Measurements from ENCODE around the gene PCNX2. TPM values are rescaled to one million over a fixed set of nuclear protein-coding genes. Genes with fewer than 3 reads are reported as not detected.

Gene PCNX2
- total and polyA plus RNA-seq, 2 experiments from 2014 or later, result 3.9 to 11.0 TPM

DNA sequence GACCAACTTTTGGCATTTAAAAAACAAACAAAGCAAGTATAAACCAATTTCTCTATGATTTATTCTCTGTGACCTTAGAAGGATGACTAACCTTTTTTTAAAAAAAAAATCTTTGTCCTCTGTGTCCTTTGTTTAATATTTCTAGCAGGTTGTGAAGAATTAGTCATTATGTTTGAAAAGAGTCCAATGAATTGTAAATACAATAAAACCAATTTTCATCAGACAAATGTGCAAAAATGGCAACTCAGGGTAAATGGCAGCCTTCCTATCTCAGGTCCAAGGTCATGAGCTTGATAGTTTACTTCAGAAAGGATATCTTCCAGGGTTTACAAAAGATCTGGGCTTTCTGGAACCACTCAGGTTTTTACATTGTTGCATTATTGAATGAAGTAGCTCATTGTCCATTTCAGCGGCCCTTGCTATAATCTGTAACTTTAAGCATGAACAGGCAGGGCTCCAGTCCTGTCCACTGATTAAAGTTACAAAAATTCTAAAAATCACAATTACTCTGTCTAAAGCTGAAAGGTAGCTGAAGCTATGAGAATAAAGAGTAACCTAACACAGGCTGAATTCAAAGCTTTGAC, 20.3 kb upstream of the PCNX2 start:
- H3K4me1 ChIP-seq (ENCODE audit: insufficient read depth), result no peaks in the 10 kb centered on the region
- WGBS (ENCODE audit: low lambda C conversion rate, missing lambda C conversion rate), result 62% methylated on average over 1 of the region's 1 CpG
- H4K20me1 ChIP-seq (ENCODE audit: insufficient read depth, poor library complexity, severe bottlenecking), result no peaks in the 10 kb centered on the region
- no peak for DNase-seq (ENCODE audit: low spot score)
- no peak overlapping the region for H3K4me2 ChIP-seq
- TF ChIP-seq, protein P1, sequence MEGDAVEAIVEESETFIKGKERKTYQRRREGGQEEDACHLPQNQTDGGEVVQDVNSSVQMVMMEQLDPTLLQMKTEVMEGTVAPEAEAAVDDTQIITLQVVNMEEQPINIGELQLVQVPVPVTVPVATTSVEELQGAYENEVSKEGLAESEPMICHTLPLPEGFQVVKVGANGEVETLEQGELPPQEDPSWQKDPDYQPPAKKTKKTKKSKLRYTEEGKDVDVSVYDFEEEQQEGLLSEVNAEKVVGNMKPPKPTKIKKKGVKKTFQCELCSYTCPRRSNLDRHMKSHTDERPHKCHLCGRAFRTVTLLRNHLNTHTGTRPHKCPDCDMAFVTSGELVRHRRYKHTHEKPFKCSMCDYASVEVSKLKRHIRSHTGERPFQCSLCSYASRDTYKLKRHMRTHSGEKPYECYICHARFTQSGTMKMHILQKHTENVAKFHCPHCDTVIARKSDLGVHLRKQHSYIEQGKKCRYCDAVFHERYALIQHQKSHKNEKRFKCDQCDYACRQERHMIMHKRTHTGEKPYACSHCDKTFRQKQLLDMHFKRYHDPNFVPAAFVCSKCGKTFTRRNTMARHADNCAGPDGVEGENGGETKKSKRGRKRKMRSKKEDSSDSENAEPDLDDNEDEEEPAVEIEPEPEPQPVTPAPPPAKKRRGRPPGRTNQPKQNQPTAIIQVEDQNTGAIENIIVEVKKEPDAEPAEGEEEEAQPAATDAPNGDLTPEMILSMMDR (IDR thresholded peaks at IDR 0.05; ENCODE audit: poor library complexity), result no peak
- TF ChIP-seq EZH2 (IDR thresholded peaks at IDR 0.05; ENCODE audit: borderline replicate concordance), result no peak
- no peak for TF ChIP-seq EZH2phosphoT487 (IDR thresholded peaks at IDR 0.05; ENCODE audit: low read depth, severe bottlenecking, unreplicated experiment)
- H3K27ac ChIP-seq, result no peak overlapping the region
- H3K36me3 ChIP-seq (replicated peaks; ENCODE audit: insufficient read depth, low read depth), result no peaks in the 10 kb centered on the region
- H3K4me3 ChIP-seq, result no peak overlapping the region
- no peaks in the 10 kb centered on the region for H3K79me2 ChIP-seq
- H2AFZ ChIP-seq, result no peak overlapping the region
- no peaks in the 10 kb centered on the region for H3K9me2 ChIP-seq (replicated peaks; ENCODE audit: insufficient read depth)
- H3K9me3 ChIP-seq (ENCODE audit: low read depth), result no peaks in the 10 kb centered on the region
- H3K27me3 ChIP-seq, result no peaks in the 10 kb centered on the region

DNA sequence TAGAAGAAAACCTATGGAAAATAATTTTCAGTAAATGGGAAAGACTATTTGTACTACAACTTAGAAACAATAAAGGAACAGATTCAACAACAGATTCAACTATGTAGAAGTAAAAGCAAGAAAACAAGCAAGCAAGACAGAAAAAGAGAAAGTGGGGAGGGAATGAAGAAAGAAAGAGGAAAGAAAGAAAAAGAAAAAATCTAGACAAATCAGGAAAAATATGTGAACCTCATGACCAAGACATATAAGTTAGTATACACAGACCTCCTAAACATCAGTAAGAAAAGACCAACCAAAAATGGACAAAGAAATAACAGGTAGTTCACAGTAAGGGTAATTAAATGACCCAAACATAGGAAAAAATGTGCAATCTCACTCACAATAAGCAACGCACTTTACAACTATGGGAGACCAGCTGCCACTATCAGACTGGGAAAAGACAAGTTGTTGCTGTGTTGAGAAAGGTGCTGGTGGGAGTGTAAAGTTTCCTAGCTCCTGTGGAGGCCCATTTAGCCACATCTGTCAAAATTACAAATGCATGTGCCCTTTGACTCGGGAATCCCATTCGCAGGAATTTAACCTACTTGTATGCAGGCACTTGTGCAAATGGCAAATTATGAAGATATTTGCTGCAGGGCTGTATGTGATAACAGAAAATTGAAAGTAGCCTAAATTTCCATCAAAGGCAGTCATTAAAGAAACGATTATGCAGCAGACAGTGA, 18.1 kb upstream of the PCNX2 start:
- no peak overlapping the region for H2AFZ ChIP-seq
- H3K4me2 ChIP-seq, result no peak overlapping the region
- H3K9me3 ChIP-seq (ENCODE audit: low read depth), result no peaks in the 10 kb centered on the region
- no peak overlapping the region for H3K4me3 ChIP-seq
- 64% methylated on average over 4 of the region's 4 CpGs for WGBS (ENCODE audit: low lambda C conversion rate, missing lambda C conversion rate)
- no peaks in the 10 kb centered on the region for H3K4me1 ChIP-seq (ENCODE audit: insufficient read depth)
- TF ChIP-seq EZH2phosphoT487 (IDR thresholded peaks at IDR 0.05; ENCODE audit: low read depth, severe bottlenecking, unreplicated experiment), result no peak
- TF ChIP-seq, protein P1 (IDR thresholded peaks at IDR 0.05; ENCODE audit: poor library complexity), result no peak
- TF ChIP-seq EZH2 (IDR thresholded peaks at IDR 0.05; ENCODE audit: borderline replicate concordance), result no peak
- H3K27me3 ChIP-seq, result no peaks in the 10 kb centered on the region
- H3K9me2 ChIP-seq (replicated peaks; ENCODE audit: insufficient read depth), result no peaks in the 10 kb centered on the region
- no peak for DNase-seq (ENCODE audit: low spot score)
- no peaks in the 10 kb centered on the region for H3K36me3 ChIP-seq (replicated peaks; ENCODE audit: insufficient read depth, low read depth)
- H4K20me1 ChIP-seq (ENCODE audit: insufficient read depth, poor library complexity, severe bottlenecking), result no peaks in the 10 kb centered on the region
- no peaks in the 10 kb centered on the region for H3K79me2 ChIP-seq
- H3K27ac ChIP-seq, result no peak overlapping the region

DNA sequence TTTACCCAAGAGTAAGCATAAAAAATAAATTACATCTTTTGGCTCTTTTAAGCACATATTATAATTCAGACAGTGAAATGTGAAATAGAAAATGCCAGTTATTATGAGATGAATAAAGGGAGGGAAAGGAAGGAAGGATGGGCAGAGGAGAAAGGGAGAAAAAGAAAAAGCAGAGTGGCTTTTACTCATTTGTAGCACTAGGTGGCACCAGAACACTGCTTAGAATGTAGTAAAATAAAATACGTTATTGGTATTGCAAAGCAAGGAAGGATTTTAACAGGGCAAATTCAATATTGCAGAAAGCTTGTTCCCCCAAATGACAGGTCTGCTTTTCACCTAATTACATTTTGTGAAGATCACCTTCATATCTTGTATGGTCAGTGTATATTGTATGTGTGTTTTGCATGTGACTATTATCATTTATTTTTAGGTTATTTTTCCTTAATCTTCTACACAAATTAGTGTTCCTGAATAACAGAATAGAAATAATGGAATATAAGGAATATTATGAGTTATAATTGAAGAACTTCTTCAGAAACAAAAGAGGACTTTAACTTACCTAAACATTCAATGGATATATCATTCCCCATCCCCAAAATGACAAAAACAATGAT, 9.1 kb upstream of the PCNX2 start:
- Histone ChIP-seq H3K4me1 (ENCODE audit: insufficient read depth) (no peaks in the 10 kb centered on the region), H3K9me3 (ENCODE audit: low read depth) (no peaks in the 10 kb centered on the region), H3K4me2 (no peak overlapping the region), H4K20me1 (ENCODE audit: insufficient read depth, poor library complexity, severe bottlenecking) (no peaks in the 10 kb centered on the region), H3K27me3 (no peaks in the 10 kb centered on the region), H3K9me2 (replicated peaks; ENCODE audit: insufficient read depth) (no peaks in the 10 kb centered on the region), H3K27ac (no peak overlapping the region), H3K79me2 (no peaks in the 10 kb centered on the region), H3K36me3 (replicated peaks; ENCODE audit: insufficient read depth, low read depth) (no peaks in the 10 kb centered on the region), H2AFZ (no peak overlapping the region), H3K4me3 (no peak overlapping the region)
- DNase-seq (ENCODE audit: low spot score), result peak; percentile 58
- WGBS (ENCODE audit: low lambda C conversion rate, missing lambda C conversion rate), result 0% methylated on average over 1 of the region's 1 CpG
- TF ChIP-seq EZH2phosphoT487 (IDR thresholded peaks at IDR 0.05; ENCODE audit: low read depth, severe bottlenecking, unreplicated experiment), result no peak
- TF ChIP-seq, protein P1 (IDR thresholded peaks at IDR 0.05; ENCODE audit: poor library complexity), result peak; percentile 75

All from hepatocyte (in vitro differentiated cells).